AG09319 (cell line): ENCODE data around the gene PIANP.
"Not testable (repeated sequence)": the region's sequence is repeated elsewhere in the genome, so short reads cannot be mapped to it uniquely, and the experiment has no call there.

Source experiments
- DNase-seq: peaks from one replicate; pipeline ENCODE4 v3.0.0-alpha.2; 2010; ENCODE audit warnings: low read depth; ENCODE audit errors: extremely low read depth
- CTCF ChIP-seq: IDR thresholded peaks from 2 replicates; pipeline ENCODE4 v1.5.1; 2011; ENCODE audit warnings: low read depth, mild to moderate bottlenecking, inconsistent platforms, low read length, moderate library complexity

PIANP gene

GRCh38 chr12:6700646-6701051, at the start of gene PIANP:
PIANP (minus strand) TSS chr12:6700815; CDS start chr12:6698061, 2,754 bp downstream.
- no peak for DNase-seq
- no peak for TF ChIP-seq CTCF

GRCh38 chr12:6748761-6749160, 48.1 kb upstream of the PIANP start:
- no peak for TF ChIP-seq CTCF
- DNase-seq = no peak

GRCh38 chr12:6747216-6747615, 46.6 kb upstream of the PIANP start:
- TF ChIP-seq CTCF = no peak
- DNase-seq = no peak

GRCh38 chr12:6745741-6746525, 45.3 kb upstream of the PIANP start:
- DNase-seq = no peak
- TF ChIP-seq CTCF = no peak

GRCh38 chr12:6743300-6743699, 42.7 kb upstream of the PIANP start:
- DNase-seq = not testable (repeated sequence)

- DNase-seq = no peak
- TF ChIP-seq CTCF = no peak
These were observed 42.2 kb upstream of the PIANP start for GRCh38 chr12:6742834-6743233.

- not testable (repeated sequence) for DNase-seq
These were observed 41.5 kb upstream of the PIANP start for GRCh38 chr12:6742080-6742479.

- DNase-seq = no peak
- TF ChIP-seq CTCF = no peak
These were observed 36.1 kb upstream of the PIANP start for GRCh38 chr12:6736754-6737153.
